GM19035 (cell line): ENCODE results near the gene SIAE.
A peak's percentile ranks its signal among the peaks of the same experiment; 100 is the strongest.

Experiments
- ATAC-seq: cut with Tn5 transposase; IDR thresholded peaks from one replicate; pipeline ENCODE4 v1.9.1; 2021; ENCODE audit not compliant: unreplicated experiment

SIAE gene

GRCh38 chr11:124667601-124668000 lies 5.9 kb downstream of the SIAE start:
- ATAC-seq, result no peak

- ATAC-seq, result no peak
Observed at GRCh38 chr11:124663861-124664260, 9.7 kb downstream of the SIAE start.

- ATAC-seq, result no peak
Observed at GRCh38 chr11:124662106-124662505, 11.4 kb downstream of the SIAE start.

- ATAC-seq, result no peak
Observed at GRCh38 chr11:124661553-124661952, 12.0 kb downstream of the SIAE start.

GRCh38 chr11:124658986-124659385 lies 14.6 kb downstream of the SIAE start:
- ATAC-seq, result no peak

- ATAC-seq, result no peak
Observed at GRCh38 chr11:124658501-124658900, 15.0 kb downstream of the SIAE start.

GRCh38 chr11:124657904-124658303 lies 15.6 kb downstream of the SIAE start:
- no peak for ATAC-seq

- no peak for ATAC-seq
Observed at GRCh38 chr11:124656774-124657630, 16.5 kb downstream of the SIAE start.

GRCh38 chr11:124648610-124649009 lies 24.9 kb downstream of the SIAE start:
- ATAC-seq, result no peak

- no peak for ATAC-seq
Observed at GRCh38 chr11:124646148-124646547, 27.4 kb downstream of the SIAE start.

- ATAC-seq, result peak; percentile 59
Observed at GRCh38 chr11:124644426-124645280, 28.9 kb downstream of the SIAE start.

- ATAC-seq, result no peak
Observed at GRCh38 chr11:124643605-124644425, 29.7 kb downstream of the SIAE start.

GRCh38 chr11:124643042-124643604 lies 30.4 kb downstream of the SIAE start:
- no peak for ATAC-seq

- no peak for ATAC-seq
Observed at GRCh38 chr11:124642628-124643027, 30.9 kb downstream of the SIAE start.

- no peak for ATAC-seq
Observed at GRCh38 chr11:124640666-124641065, 32.9 kb downstream of the SIAE start.

GRCh38 chr11:124639186-124639585 lies 34.4 kb downstream of the SIAE start:
- no peak for ATAC-seq

GRCh38 chr11:124638500-124638899 lies 35.0 kb downstream of the SIAE start:
- ATAC-seq, result no peak

- no peak for ATAC-seq
Observed at GRCh38 chr11:124635932-124636331, 37.6 kb downstream of the SIAE start.

- no peak for ATAC-seq
Observed at GRCh38 chr11:124633355-124633754, 40.2 kb downstream of the SIAE start.

GRCh38 chr11:124629961-124630360 lies 43.6 kb downstream of the SIAE start:
- ATAC-seq, result no peak

GRCh38 chr11:124627546-124627945 lies 46.0 kb downstream of the SIAE start:
- no peak for ATAC-seq
